ENCODE measurements around the gene GPRIN3.

The GPRIN3 gene

DNA sequence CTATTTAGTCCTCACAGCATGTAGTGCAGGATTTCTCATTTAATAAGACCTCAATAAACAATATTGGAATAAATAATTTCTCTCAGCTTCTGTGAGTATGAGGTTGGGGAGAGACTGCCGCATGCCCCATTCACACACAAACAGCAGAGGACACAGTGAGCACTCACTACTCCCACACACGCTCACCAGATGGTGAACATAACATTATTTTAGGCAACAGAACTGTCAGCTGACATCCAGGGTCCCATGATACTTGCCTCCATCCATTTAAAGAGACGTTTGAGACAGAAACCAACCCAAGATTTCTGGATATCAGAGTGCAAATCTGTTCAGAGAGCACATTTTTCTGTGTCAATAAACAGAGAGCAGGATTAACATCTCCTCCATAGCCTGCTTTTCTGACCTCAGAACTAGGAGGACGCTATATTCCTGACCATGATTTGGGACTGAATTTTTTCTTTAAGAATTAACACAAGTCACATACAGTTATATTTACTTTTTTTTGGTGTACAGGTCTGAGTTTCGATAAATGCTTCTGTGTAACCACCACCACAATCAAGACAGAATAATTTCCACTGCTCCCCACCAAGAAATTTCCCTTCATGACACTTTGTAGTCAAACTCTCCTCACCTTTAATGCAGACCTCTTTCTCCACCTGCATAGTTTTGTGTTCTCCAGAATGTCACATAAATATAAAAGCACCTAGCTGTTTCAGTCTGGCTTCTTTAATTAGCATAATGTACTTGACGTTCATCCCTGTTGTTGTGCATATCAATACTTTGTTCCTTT is 16.7 kb downstream of the GPRIN3 start:
- no peak for DNase-seq (ENCODE audit: low read depth in 1 of 2, low spot score in 1 of 2)

DNA sequence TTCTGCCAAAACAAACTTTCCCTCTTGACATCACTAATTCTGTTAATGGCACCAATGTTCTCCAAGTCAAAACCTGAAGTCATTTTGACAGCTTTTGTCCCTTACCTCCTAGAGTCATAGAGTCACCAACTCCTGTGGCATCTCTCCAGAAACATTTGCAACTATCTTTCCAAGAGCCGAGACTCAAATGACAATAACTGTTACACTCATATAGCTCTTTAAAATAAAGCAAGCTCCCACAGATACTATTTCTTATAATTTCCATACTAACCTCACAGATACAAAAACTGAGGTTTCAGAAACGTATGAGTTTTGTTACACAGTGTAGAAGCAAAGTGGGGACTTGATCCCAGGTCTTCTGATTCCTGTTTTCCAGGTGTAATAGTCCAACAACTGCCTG is 18.3 kb downstream of the GPRIN3 start:
- DNase-seq (ENCODE audit: low read depth in 1 of 2, low spot score in 1 of 2) = no peak

DNA sequence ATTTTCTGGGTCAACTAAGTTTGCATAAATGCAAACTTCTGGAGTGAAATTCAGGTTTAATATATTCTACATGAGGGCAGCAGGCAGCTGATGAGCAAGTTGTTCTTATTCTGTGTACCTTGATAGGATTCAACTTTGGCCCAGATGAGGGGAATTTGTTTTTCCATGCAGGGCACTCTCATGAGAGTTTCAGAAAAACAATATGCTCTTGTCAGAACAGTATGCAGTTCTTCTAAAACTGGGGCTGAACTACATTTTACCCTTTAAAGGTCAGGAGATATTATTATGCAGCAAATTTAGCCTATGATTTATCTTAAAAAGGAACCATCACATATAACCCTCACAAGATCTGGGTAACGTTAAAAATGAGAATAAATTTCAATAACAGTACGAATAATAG is 19.2 kb downstream of the GPRIN3 start:
- DNase-seq (ENCODE audit: low read depth in 1 of 2, low spot score in 1 of 2) = no peak

DNA sequence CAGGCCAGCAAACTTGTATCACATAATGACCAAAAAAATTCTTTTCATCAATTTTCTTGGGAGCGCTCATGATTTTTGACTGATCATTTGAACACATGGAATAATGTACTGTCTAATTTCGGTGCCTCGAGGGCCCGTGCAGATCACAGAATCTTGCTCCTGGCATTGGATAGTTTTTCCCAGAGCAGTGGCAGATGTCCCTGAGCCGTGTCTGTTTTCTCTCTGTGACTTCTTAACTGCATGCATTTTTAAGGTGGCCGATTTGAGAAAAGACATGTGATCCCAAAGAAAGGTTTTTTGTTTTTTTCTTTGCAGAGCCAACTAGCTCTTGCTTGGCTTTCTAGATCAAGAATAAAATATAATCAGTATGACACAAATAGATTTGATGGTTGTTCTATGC is 19.7 kb downstream of the GPRIN3 start:
- no peak for DNase-seq (ENCODE audit: low read depth in 1 of 2, low spot score in 1 of 2)

DNA sequence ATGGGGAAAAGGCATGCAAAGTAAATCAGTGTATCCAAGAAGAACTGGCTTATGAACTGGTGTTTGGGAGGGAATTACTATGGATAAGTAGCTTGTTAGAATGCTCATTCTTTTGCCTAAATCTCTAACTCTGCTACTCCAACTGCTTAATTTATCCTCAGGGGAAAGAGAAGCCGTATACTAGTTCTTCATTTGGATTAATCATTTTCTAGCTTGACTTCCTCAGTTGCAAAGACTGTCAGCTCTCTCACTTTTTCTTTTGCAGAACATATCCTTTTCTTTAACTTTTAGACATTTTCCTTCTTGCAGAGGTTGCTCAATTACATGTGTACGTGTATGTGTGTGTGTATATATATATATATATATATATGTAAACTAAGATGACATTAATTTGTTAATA is 21.9 kb downstream of the GPRIN3 start:
- no peak for DNase-seq (ENCODE audit: low read depth in 1 of 2, low spot score in 1 of 2)

DNA sequence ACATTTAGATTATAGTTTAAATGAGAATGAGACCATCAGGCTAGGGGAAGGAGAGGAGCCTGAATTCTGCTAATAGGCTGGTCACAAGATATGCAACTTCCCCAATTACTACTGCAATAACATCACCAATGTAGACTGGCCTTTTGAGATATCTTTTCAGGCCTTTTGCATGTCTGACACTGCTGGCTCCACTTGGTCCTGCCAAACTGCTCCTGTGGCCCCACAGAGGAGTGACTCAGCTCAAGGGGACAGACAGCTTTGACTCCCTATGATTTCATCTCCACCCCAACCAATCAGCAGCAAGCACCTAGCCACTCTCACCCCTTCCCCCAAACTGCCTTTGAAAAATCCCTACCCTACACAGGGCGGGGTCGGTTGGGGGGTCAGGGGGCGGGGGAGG is 22.8 kb downstream of the GPRIN3 start:
- no peak for DNase-seq (ENCODE audit: low read depth in 1 of 2, low spot score in 1 of 2)

DNA sequence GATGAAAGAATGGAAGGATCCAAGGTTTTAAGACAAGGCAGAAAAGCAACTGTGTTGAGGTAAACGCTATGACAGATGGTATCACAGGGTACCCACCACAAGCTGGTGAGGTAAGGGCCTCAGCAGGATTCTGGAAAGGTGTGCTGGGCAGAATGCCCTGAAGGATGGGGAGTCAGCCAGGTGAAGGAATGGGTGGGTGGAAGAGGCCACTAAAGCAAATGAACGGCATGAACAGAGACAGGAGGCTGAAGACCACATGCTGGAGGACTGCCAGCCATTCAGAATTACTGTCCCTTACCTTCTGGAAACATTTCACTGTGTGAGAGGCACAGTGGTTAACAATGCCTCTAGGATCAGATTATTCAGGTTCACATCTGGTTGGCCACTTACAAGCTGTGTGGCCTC is 23.6 kb downstream of the GPRIN3 start:
- DNase-seq (ENCODE audit: low read depth in 1 of 2, low spot score in 1 of 2) = no peak

DNA sequence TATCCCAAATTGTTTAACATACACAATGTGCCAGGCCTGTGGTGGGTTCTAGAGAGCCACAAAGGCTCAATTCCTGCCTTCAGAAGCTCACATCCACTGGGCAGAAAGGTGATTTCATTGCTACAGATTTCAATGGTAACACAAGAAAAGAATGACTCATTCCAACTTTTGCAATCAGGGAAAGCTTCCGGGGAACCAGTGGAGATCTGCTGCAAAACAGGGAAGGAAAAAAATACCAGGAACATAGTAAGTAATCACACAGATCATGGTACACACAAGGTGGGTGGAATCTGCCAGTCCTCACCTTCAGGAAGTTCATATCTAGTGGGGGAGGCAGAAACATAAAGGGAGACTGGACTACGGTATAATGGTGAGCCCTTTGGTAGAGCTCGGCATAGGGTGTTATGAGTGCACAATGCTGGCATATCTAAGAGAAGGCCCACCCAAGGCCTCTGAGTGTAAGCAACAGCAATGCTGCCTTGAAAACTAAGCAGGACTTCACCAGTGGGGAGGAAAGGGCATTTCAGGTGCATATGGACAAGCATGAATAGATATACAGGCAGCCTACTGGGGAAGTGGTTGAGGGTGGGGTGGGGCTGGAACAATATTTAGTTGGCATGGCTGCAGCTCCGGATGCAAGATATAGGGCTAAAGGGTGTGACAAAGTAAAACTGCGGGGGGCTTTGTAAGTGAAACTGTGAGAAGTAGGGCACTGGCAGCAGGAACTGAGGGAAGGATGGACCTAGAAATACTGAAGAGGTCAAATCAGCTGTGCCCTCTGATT is 24.2 kb downstream of the GPRIN3 start:
- DNase-seq (ENCODE audit: low read depth in 1 of 2, low spot score in 1 of 2) = no peak

DNA sequence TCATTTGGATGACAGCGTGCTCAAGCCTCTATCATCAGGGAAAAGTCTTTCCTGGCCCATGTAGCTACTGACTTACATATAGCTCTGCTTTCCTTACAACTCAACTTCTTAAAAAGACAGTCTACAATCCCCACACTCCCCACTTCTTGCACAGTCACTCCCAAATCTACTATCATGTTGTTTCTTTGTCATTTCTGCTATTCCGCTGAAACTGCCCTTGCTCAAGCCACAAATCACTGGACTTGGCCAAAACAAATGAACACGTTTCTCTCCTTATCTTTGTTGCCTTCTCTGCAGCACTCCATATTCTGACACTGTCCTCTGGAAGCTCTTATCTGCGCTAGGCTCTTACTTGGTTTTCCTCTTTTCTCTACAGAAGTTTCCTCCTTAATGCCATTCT is 28.2 kb downstream of the GPRIN3 start:
- DNase-seq (ENCODE audit: low read depth in 1 of 2, low spot score in 1 of 2) = no peak

DNA sequence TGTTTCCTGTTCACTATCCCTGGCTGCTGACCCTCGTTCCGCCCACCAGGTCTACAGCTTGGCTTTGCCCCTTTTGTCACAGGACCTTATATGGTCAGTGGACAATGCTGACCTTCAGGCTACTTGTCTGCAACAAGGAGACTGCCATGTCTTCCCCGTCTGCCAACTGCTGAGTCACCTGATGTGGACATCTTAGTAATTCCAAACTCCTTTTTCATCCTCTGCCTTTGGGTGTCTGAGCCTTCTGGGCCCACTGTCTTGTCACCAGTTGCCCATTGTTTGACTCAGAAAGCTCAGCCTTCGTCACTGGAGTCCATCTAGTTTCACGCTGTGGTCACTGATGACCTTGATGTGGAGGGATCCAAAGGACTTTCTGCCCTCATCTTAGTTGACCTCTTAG is 30.2 kb downstream of the GPRIN3 start:
- DNase-seq (ENCODE audit: low read depth in 1 of 2, low spot score in 1 of 2) = no peak

DNA sequence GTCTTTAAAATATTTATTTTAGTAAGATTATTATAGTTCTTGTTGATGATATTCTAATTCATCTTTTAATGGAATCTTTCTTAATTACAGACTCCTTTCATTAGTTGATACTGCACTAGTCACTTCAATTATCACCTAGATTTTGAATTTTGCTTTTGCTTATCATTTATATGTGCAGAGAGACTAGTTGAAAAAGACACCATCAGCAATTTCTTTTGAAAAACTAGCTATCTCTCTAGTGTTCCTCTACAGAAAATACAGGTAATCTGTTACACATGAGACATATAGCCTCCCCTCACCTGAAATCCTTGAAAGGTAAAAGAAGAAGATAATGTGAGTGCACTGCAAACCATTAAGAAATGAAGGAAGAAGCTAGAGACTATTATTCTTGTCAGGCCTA is 31.3 kb downstream of the GPRIN3 start:
- DNase-seq (ENCODE audit: low read depth in 1 of 2, low spot score in 1 of 2) = no peak

DNA sequence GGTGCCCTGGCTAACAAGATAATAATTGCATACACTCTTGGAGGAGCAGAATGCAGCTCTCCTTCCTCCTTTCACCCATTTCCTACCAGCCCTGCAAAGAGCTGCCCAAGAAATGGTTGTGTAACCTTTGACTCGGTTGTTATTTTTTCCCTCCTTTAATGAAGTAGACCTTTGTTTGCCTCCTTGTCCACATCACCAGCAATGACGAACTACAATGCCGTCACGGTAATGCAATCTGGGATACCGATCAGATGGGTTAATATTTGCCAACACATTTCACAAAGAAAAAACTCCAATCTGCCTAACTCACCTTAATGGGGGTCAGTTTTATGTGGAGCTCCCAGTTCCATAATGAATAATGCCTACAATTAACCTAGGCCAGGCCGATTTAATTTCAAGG is 32.0 kb downstream of the GPRIN3 start:
- DNase-seq (ENCODE audit: low read depth in 1 of 2, low spot score in 1 of 2) = no peak

DNA sequence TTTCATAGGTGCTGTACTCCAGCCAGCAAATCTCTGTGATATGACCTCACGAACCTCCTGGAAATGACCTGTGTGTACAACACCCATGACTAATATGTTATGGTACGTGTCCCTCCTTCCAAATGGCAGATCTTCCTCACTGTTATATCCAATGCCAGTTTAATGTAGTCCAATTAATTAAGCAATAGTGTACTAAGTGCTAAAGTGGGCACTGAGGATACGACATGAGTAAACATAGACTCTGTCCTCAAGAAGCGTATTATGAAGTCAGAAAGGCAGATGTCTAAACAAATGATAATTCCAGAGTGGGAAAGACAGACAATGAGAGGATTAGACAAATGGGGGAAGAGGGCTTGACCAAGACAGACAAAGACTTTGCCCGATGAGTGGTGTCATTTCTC is 33.9 kb downstream of the GPRIN3 start:
- DNase-seq (ENCODE audit: low read depth in 1 of 2, low spot score in 1 of 2) = no peak

DNA sequence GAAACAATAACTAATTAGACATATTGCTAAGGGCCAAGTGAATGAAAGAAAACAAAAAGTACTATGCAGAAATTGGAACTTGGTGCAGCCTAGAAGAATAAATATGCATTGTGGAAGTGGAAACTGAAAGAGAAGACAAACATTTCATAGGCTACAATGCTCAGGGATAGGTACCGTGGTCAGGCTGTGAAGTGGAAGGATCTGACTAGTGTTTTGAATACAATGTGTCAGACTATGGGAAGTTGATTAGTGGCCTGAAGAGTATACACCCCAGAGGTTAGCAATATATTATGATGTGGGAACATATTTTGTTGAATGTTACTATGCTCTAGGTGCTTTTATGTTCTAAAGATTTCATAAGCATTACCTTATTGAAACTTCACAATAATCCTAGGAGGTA is 36.8 kb downstream of the GPRIN3 start:
- DNase-seq (ENCODE audit: low read depth in 1 of 2, low spot score in 1 of 2) = no peak

DNA sequence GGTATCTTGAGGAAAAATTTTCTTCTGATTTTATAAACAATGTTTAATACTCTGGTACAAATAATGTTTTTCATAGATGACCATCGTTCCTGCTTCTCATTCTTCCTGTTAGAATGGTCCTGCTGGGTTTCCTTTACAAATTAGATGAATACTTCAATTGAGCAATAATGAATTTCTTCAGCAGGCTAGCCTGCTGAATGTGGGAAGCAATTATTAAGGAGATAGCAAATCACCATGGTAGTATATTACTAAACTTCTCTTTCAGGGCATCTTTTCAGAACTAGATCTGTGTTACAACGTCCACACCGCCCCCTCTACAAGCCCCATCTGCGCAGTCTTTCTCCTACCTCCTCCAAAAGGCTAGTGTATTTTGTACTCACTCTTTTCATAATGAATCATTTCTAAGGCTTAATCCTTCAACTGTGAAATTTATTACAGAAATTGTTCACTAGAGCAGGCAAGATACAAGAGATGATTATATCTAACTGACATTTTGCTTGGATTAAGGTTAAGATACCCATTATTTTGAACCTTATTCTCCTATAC is 38.4 kb downstream of the GPRIN3 start:
- DNase-seq (ENCODE audit: low read depth in 1 of 2, low spot score in 1 of 2) = no peak

DNA sequence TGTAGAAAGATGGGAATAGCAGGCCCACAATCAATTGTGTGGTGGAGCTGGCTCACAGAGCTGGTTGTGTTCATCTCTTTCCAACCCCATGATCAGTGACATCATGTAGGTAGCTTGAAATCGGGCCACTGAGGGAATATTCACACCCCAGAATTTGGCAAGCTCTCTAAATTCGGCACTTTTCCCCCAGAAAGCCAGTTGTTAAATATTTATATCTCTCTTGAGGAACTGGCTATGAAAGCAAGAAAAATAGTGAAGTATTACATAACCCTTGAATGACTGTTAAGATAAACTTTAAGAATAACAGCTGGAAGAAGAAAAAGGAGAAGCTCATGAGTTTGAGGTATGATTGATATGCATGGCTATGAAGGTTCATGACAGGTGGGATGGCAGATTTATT is 38.9 kb downstream of the GPRIN3 start:
- DNase-seq (ENCODE audit: low read depth in 1 of 2, low spot score in 1 of 2) = no peak

DNA sequence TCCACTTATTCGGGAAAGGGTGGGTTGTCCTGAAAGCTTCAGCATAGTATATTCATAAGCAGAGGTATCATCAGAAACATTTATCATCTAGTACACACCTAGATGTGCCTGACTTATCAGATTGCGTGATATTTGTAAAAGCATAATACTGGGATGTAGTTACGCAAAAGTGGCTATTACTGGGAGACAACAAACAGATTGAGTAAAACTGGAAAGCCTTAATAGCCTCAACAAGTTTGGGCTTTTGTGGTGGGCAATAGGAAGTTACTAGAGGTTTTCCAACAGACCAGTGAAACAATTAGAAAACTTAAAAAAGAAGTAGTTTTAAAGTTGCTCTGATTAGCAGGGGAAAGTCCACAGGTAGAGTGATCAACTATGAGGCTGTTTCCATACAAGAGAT is 39.8 kb downstream of the GPRIN3 start:
- no peak for DNase-seq (ENCODE audit: low read depth in 1 of 2, low spot score in 1 of 2)

DNA sequence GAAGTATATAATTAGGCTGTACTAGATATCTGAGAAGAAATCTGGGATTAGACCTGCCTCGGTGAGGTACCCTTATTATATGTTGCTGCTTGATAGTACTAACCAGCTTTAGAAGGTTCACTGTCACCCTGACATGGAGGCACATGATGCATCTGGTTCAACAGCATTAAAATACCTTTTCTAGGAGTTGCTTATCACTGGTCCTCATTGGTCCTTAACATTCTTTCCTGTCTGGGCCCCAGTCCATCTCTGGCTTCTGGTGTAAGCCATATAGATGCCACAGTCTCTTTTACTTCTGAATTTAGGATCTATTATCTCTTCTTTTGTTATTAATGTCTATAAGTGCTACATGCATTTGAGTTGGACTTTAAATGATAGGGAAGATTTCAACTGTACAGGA is 40.2 kb downstream of the GPRIN3 start:
- DNase-seq (ENCODE audit: low read depth in 1 of 2, low spot score in 1 of 2) = no peak

DNA sequence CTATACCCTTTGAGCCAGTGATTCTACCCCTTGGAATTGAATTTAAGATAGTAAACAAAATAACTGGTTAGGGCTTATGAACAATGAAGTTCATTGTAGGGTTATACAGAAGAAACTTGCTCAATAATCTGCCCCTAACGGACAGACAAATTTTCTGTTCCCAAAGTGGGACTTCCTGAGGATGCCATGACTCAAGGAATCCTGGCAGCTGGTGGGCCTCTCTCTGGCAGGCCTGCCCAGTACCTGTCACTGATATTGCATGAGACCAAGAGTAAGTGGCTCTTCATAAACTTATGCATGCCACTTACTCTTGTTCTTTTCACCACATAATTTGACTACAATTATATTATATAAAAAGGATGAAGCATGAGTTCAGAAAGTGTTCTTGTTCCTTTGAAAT is 41.5 kb downstream of the GPRIN3 start:
- DNase-seq (ENCODE audit: low read depth in 1 of 2, low spot score in 1 of 2) = no peak

DNA sequence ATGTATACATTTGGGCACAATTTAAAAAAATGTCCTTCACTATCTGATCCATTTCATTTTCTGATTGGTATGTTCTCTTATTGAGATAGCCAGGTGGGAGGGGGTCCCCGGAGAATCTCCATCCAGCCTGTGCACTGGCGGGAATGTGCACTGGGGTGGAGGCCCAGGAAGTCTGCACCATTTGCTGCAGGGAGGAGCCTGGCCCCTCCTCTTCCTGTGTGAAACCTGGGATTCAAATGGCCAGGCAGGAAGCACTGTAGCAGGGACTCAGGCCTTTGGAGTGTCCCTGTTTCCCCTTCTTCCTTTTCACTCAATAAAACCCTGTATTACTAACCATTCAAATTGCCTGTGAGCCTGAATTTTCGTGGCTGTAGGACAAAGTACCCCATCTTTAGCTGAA is 44.3 kb downstream of the GPRIN3 start:
- no peak for DNase-seq (ENCODE audit: low read depth in 1 of 2, low spot score in 1 of 2)

DNA sequence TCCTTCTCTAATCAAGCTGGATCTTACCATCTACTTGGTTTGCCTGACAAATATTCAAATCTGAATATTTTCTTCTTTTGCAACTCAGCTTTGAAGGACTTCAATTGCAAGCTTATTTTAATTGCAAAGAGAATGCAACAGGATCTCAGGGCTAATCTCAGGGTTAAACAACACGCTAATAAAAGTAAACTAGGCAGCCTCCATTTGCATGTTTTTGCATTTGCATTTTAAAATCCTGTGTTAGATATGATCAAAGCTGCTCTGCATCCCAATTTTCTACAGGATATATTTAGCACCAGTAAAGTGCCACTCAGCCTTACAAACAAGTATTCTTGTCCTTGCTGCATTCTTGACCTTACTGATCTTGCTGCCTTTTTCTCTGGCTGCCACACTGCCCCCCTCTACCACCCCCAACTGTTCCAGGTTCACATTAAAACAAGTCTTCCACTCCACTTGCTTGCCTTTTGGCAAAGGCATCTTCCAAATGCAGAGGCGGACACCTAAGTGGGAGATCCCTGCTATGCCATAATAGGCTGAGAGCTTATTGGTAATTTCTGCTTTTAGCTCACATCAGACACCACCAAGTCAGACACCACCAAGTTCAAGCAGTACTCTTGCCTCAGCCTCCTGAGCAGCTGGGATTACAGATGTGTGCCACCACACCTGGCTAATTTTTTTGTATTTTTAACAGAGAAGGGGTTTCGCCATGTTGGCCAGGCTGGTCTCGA is 48.1 kb downstream of the GPRIN3 start:
- DNase-seq (ENCODE audit: low read depth in 1 of 2, low spot score in 1 of 2) = no peak

DNA sequence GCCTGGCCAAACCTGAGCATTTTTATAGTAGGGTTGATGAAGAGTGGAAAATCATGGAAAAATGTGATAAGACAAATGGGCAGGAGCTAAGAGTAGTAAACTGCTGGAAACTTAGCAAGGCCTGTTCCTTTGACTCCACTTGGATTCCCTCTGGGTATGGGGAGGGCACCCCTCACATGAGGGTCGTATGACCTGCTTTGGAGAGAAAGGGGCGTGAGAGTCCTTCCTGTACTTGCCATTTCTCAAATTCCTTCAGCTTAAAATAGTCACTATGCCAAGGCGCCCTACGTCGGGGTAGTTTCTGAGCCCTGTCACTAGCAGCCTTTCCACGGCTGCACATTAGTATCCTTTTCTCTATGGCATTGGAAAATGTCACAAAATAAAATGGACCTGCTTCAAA is 49.1 kb downstream of the GPRIN3 start:
- no peak for DNase-seq (ENCODE audit: low read depth in 1 of 2, low spot score in 1 of 2)

All from stimulated activated CD4-positive, alpha-beta T cell treated with anti-CD3 and anti-CD28 coated beads, Interleukin-15, amount 100 ng/mL, for 1 hour (primary cell).